Epithelial cell of prostate (primary cell): Measurements from ENCODE around the gene KIFC1.
A peak's percentile ranks its signal among the peaks of the same experiment; 100 is the strongest.
"Not testable (repeated sequence)": the region's sequence is repeated elsewhere in the genome, so short reads cannot be mapped to it uniquely, and the experiment has no call there.

Source experiments
- DNase-seq: peaks from one replicate; pipeline ENCODE4 v3.0.0-alpha.2; 2011; ENCODE audit warnings: low read depth, low spot score
- H3K27ac ChIP-seq: fragments of 450-650 bp; 2 replicates; pipeline ENCODE4 v1.5.1; 2017; ENCODE audit warnings: mild to moderate bottlenecking

The KIFC1 gene, protein sequence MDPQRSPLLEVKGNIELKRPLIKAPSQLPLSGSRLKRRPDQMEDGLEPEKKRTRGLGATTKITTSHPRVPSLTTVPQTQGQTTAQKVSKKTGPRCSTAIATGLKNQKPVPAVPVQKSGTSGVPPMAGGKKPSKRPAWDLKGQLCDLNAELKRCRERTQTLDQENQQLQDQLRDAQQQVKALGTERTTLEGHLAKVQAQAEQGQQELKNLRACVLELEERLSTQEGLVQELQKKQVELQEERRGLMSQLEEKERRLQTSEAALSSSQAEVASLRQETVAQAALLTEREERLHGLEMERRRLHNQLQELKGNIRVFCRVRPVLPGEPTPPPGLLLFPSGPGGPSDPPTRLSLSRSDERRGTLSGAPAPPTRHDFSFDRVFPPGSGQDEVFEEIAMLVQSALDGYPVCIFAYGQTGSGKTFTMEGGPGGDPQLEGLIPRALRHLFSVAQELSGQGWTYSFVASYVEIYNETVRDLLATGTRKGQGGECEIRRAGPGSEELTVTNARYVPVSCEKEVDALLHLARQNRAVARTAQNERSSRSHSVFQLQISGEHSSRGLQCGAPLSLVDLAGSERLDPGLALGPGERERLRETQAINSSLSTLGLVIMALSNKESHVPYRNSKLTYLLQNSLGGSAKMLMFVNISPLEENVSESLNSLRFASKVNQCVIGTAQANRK

DNA sequence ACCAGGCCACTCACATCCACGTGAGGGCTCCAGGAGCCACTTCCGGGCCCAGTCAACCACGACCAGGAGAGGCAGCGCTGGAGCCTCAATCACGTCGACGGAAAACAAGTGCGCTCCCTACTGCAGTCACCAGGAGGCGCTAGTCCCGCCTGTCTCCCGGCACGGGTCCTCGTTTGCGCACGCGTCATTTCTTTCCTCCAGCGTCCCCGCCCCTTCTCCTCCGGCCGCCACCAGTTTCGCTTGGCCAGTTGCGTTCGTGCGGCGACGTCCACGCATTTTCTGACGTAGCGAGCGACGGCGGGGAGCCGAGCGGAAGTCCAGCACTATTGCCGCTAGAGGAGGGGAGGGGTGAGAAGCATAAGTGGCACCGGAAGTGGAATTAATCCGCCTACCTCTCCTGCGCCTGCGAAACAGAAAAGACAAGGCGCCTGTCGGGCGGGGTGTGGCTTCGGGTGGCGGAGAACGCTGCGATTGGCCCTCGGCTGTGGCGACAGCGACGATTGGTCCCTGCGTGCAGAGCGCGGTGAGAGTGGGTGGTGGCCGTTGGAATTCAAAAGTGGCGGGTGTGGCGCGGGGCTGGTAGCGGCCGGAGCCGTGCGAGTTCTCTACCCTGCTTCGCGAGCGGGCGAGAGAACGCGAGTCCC lies at the start of gene KIFC1:
KIFC1 (plus strand) TSS at position 546 of the 644 bp plus-strand sequence. CDS start 163 bp downstream, outside the sequence.
- DNase-seq: peak; percentile 100
- peak within 1 kb of the TSS; percentile 94 for H3K27ac ChIP-seq

DNA sequence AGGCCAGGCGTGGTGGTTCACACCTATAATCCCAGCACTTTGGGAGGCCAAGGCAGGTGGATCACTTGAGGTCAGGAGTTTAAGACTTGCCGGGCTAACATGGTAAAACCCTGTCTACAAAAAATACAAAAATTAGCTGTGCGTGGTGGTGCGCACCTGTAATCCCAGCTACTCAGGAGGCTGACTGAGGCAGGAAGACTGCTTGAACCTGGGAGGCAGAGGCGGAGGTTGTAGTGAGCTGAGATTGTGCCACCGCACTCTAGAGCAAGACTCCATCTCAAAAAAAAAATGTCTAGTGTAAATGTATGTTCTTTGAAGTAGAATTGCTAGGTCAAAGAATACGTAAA lies 48.0 kb upstream of the KIFC1 start:
- DNase-seq, H3K27ac ChIP-seq: not testable (repeated sequence)

DNA sequence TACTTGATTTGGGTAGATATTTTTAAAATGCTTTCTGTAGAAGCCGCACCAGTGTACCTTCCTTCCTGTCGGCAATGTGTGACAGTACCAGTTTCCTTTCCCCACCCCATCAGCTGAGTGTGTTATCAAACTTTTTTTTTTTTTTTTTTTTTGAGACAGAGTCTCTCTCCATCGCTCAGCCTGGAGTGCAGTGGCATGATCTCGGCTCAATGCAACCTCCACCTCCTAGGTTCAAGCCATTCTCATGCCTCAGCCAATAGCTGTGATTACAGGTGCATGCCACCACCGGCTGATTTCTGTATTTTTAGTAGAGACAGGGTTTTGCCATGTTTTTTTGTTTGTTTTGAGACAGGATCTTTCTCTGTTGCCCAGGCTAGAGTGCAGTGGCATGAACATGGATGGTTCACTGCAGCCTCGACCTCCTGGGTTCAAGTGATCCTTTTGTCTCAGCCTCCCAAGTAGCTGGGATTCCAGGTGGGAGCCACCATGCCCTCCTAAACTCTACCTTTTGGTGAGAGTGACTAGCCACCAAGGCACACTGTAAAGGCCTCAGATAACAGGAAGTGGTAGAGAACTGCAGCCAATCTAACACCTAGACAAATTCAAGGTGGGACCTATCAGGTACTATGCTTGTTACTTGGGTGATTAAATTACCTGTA lies 47.5 kb upstream of the KIFC1 start:
- H3K27ac ChIP-seq: no peak overlapping the region

DNA sequence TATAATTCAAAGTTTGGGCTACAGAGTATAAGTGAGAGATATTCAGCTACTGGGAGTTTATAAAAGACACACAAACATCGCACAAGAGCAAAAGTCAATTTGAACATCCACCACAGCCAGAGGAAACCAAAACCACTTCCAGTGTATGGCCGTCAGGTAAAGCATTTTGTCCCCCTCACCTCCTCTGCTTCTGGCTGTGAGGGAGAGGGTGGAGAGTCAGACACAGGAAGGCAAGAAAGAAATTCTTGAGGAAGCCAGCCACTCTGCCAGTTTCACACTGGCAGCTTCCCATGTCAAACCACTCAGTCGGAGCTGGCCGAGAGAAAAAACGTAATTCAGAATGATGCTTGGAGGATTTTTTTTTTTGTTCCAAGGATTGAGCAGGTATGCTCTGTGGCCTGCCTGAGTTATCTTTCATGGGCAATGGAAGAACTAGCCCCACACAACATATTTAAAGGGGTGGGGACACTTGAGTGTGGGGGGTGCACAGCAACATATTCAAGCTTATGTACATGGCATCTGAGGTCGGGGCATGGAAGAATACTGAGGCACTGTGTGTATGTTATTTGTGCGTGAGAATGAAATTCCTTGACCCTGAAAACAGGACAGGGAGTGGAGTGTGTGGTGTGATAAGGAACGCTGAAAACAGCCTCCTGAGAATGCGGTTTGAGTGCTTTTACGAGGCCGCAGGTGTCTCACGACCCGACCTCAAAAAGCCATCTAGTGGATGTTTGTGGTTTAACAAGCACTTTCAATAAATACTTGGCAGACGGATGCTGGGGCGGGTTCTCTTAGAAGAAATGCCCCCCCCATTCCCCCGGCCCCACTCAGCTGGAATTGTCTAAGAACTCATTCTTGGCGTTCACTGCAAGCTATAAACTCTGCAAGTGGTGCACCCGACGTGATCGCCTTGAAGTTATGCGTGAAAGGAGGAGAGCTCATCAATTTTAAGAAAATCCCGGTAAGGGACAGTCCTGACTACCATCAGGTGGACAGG lies 46.6 kb upstream of the KIFC1 start:
- H3K27ac ChIP-seq: no peak overlapping the region
- DNase-seq: no peak

More for the DNA sequence above, 47.5 kb upstream of the KIFC1 start:
- DNase-seq: no peak

DNA sequence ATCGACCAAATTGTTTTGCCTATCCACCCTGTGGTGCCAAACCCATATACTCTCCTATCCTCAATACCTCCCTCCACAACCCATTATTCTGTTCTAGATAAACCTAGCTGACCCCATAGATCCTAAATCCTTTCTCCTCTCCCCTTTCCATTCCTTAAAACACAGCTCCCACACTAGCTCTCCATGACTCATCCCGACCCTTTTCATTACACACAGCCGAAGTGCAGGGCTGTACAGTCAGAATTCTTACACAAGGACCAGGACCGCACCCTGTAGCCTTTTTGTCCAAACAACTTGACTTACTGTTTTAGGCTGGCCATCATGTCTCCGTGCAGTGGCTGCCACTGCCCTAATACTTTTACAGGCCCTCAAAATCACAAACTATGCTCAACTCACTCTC lies 44.7 kb upstream of the KIFC1 start:
- DNase-seq, H3K27ac ChIP-seq: not testable (repeated sequence)

DNA sequence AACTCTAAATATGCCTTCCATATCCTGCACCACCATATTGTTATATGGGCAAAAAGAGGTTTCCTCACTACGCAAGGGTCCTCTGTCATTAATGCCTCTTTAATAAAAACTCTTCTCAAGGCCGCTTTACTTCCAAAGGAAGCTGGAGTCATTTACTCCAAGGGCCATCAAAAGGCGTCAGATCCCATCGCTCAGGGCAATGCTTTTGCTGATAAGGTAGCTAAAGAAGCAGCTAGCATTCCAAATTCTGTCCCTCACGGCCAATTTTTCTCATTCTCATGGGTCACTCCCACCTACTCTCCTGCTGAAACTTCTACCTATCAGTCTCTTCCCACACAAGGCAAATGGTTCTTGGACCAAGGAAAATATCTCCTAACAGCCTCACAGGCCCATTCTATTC lies 43.8 kb upstream of the KIFC1 start:
- no peak overlapping the region for H3K27ac ChIP-seq
- DNase-seq: no peak

DNA sequence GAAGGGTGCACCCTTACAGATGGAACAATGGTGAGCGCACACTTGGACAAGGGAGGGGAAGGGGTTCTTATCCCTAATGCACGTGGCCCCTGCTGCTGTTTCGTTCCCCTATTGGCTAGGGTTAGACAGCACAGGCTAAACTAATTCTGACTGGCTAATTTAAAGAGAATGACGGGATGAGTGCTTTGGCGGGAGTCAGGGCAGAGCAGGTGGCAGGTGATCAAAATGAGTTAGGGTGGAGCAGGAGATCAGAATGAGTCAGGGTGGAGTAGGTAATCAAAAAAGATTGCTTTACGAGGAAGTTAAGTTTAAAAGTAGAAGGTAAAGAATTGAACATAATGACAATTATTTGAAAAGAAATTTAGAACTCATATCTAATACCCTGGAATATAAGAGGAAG lies 35.8 kb upstream of the KIFC1 start:
- H3K27ac ChIP-seq, DNase-seq: not testable (repeated sequence)

DNA sequence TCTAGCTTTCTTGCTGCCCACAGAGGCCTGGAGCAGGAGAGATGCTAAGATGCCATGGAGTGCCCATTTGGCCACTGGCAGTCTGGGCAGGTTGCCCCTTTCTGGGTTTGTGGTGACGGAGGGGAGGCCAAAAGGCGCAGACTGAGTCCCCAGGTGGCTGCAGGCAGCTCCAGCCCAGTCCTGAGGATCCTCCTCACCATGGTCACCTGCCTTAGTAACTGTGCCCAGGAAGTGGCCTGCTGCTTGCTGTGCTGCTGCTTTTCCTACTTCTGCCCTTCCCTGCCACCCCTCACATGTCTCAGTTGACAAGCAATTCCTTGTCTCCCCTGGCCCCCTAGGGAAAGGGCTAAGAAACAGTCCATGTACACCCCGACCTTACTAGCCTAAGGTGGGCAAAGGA lies 35.3 kb upstream of the KIFC1 start:
- DNase-seq: no peak
- H3K27ac ChIP-seq: no peak overlapping the region

DNA sequence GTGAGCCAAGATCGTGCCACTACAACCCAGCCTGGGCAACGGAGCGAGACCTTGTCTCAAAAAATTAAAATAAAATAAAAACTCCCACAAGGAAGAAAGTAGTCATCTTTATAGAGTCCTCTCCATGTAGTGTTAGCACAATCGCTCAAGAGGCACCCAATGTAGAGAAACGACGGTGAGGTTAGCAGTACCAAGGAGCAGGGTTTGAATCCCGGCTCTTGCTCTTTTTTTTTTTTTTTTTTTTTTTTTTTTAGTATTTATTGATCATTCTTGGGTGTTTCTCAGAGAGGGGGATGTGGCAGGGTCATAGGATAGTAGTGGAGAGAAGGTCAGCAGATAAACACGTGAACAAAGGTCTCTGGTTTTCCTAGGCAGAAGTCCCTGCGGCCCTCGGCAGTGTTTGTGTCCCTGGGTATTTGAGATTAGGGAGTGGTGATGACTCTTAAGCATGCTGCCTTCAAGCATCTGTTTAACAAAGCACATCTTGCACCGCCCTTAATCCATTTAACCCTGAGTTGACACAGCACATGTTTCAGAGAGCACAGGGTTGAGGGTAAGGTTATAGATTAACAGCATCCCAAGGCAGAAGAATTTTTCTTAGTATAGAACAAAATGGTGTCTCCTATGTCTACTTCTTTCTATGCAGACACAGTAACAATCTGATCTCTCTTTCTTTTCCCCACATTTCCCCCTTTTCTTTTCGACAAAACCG lies 34.3 kb upstream of the KIFC1 start:
- not testable (repeated sequence) for H3K27ac ChIP-seq, DNase-seq

DNA sequence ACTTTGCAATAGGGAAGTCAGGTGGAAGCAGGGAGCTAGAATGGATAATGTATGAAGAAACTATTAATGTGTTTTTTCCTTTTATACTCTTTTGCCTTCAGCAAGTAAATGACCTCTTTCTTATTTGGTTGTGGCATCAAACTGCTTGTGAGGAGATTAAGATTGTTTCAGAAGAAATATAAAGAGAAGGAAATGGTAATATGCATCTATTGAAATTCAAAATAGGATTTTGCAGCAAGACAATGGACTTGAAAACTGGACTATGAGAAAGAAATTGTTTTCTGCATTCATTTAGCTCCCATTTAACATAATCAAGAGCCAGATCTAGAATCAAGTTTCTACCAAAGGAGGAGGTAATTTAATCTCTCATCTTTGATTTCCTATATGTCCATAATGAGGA lies 32.3 kb upstream of the KIFC1 start:
- DNase-seq: no peak
- H3K27ac ChIP-seq: no peak overlapping the region

DNA sequence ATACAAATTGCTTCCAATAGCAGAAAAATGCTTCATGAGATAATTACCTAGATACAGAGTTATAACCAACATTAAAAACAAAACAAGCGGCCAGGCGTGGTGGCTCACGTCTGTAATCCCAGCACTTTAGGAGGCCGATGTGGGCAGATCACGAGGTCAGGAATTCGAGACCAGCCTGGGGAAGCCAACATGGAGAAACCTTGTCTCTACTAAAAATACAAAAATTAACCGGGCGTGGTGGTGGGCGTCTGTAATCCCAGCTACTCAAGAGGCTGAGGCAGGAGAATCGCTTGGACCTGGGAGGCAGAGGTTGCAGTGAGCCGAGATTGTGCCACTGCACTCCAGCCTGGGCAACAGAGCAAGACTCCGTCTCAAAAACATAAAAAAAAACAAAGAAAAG lies 28.1 kb upstream of the KIFC1 start:
- DNase-seq, H3K27ac ChIP-seq: not testable (repeated sequence)

DNA sequence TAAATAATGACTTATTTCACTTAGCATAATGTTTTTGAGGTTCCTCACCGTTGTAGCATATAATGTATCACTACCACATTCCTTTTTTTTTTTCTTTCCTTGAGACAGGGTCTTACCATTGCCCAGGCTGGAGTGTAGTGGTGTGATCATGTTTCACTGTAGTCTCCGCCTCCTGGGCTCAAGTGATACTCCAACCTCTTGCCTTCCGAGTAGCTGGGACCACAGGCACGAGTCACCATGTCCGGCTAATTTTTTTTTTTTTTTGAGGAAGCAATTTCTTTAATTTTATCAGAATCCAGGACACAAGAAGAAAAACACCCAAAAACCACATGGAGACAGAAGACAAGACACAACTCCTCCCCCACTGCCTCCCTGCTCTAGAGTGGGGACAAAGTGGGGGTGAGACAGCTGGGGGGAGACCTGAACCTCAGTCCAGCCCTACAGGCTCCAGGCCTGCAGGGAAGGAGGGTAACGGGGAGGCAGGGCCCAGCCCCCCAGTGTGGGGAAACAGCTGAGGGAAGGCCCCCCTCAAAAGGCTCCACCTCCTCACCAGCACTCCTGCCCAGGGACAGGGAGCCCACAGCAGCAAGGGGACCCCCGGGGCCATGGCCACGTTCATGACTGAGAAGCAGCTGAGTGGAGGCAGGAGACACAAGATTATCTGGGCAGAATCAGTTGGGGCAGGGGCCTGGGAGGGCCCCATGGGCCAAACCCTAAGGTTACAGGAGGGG lies 27.0 kb upstream of the KIFC1 start:
- not testable (repeated sequence) for DNase-seq

DNA sequence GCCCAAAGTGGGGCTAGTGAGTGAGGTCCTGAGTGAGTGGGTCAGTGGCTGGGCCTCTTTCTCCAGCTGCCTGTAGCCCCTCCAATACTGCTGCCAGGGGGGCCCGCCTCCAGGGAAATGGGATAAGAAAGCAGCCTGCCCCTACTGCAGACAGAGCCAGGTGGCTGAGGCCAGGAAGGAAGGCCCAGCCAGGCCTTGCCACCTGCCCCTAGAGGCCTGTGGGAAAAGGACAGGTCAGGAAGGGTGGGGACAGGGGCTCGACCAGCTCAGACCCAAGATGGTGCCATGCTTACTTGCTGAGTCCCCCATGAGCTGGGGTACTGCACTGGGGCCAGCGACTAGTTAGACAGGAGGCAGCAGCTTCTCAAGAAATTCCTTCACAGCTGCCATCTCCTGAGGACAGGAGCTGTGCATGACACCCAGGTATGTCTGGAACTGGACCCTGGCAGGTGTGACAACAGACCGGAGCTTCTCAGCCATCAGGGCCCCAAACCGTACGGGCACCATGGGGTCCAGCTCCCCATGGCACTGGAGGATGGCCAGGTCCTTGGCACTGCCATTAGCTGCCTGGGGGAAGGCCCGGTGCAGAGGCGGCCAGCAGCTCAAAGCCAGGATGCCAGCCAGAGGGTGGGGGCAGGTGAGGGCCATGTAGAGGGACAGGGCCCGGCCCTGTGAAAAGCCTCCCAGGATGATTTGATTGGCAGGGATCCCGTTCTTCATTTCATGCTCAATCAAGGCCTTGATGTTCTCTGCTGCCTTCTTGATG lies 26.2 kb upstream of the KIFC1 start:
- DNase-seq, H3K27ac ChIP-seq: not testable (repeated sequence)

More for the DNA sequence above, 27.0 kb upstream of the KIFC1 start:
- not testable (repeated sequence) for H3K27ac ChIP-seq

DNA sequence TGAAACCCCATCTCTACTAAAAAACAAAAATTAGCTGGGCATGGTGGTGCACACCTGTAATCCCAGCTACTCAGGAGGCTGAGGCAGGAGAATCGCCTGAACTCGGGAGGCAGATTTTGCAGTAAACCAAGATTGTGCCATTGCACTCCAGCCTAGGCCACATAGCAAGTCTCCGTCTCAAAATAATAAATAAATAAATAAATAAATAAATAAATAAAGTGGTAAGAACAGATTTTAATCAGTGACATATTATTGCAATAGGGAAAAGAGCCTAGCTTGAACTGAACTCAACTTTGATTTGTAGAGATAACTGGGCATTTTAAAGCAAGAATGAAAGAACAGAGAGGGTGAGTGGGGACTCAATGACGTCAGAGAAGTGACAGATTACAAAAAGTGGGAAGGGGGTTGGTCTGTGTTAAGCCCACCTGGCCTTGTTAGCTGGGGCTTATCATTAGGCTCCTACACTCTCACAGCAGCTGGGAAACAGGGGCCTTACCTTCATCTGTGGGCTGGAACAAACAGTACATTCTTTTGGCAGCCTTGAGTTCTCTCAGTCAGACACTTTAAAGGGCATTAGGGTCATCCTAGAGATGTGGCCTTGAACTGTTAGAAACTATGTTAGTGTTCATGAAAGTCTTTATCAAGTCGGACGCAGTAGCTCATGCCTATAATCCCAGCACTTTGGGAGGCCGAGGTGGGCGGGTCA lies 24.5 kb upstream of the KIFC1 start:
- DNase-seq: no peak
- no peak overlapping the region for H3K27ac ChIP-seq

DNA sequence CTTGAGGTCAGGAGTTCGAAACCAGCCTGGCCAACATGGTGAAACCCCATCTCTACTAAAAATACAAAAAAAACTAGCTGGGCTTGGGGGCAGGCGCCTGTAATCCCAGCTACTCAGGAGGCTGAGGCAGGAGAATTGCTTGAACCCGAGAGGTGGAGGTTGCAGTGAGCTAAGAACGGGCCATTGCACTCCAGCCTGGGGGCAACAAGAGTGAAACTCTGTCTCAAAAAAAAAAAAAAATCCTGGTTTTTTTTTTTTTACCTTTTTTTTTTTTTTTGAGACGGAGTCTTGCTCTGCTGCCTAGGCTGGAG lies 24.0 kb upstream of the KIFC1 start:
- H3K27ac ChIP-seq, DNase-seq: not testable (repeated sequence)

DNA sequence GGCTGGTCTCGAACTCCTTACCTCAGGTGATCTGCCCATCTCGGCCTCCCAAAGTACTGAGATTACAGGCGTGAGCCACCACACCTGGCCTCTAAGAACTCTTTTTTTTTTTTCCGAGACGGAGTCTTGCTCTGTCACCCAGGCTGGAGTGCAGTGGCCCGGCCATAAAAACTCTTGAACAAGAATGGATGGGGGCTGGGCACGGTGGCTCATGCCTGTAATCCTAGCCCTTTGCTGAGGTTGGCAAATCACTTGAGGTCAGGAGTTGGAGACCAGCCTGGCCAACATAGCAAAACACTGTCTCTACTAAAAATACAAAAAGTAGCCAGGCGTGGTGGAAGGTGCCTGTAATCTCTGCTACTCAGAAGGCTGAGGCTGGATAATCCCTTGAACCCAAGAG lies 19.7 kb upstream of the KIFC1 start:
- not testable (repeated sequence) for DNase-seq, H3K27ac ChIP-seq

DNA sequence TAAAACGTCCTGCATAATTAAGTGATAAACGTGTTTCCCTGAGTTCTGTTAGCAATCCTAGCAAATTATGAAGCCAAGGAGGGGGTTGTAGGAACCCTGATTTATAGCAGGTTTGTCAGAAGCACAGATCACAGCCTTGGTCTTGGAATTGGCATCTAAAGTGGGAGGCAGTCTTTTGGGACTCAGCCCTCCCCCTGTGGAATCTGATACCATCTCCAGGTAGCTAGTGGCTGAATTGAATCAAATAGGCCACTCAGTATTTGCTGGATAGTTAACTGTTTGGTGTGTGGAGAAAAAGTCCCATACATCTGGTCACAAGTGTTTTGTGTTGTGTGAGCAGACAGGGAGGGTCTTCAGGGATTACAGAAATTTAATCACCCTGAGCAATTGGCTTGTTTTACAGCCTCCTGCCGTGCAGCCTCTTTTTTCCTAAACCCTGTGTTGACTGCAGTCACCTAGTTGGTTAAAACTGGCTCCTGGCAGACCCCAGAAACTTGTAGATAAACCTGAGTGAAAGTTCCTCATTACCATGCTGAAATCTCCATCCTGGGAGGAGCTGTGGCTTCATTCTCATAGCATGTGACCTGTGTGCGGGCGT lies 19.0 kb upstream of the KIFC1 start:
- no peak overlapping the region for H3K27ac ChIP-seq
- DNase-seq: no peak
